Measurements from ENCODE around the gene SCAMP3. TPM values are rescaled to one million over a fixed set of nuclear protein-coding genes. Genes with fewer than 3 reads are reported as not detected.
"Not testable (repeated sequence)": the region's sequence is repeated elsewhere in the genome, so short reads cannot be mapped to it uniquely, and the experiment has no call there.

SCAMP3 gene
- polyA plus RNA-seq, 4 donors = 58.8 to 71.7 (median 63.7) TPM

DNA sequence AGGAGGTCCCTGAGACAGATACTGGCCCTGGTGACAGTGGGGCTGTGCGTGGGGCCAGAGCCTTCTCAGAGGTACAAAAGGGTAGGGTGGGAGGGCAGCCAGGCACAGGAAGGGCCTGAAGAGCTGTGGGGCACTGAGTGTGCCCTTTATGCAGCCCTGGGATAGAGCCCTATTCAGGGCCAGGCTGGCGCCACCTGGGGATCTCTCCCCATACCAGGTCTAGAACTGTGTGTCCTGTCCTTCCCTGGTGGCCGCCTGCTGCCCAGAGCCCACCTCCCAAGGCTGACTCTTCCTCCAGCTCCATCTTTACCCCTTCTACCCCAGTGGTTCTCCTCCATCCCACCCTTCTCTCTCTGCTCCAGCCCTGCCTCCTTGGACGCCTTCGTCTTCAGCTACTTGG, 28.7 kb downstream of the SCAMP3 start:
- DNase-seq (ENCODE audit: low read depth in 4 of 4, low spot score in 2 of 4) = not testable (repeated sequence)

DNA sequence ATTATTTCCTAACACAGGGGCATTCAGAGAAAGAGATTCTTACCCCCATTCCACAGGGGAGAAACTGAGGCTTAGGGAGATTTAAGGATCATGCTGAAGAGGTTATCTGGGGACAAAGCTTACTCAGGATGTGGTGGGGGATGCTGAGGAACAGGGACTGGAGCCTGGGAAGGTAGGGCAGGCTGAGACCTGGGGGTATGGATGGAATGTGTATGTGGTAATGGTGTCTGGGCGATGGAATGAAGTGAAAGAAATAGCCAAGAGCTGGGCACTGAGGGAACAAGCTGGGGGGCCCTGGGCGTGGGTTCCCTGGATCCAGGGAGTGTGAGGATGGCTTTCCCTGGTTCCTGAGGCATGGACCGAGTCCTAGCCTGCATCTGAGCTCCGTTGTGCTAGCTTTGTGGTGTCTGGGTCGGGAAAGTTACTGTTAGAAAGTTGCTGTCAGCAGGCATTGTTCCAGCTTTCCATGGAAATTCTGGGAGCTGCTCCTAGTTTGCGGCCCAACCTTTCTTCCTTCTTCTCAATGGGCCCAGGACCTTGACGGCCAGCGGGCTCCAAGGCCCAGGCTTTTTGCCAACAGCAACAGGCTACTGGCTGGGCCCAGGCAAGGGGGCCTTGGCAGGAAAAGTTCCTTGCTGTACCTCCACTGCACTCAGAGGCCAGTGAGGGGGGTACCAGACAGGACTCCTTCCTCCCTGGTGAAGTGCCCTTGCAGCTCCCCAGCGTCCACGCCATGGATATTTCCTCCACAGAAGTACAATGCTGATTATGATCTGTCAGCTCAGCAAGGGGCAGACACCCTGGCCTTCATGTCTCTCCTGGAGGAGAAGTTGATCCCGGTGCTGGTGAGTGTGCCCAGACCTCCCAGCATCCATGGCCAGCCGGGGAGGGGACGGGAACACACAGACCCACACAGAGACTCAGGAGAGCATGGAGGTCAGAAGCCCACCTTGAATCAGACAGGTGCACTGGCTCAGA, 29.9 kb downstream of the SCAMP3 start:
- not testable (repeated sequence) for DNase-seq (ENCODE audit: low read depth in 4 of 4, low spot score in 2 of 4)

DNA sequence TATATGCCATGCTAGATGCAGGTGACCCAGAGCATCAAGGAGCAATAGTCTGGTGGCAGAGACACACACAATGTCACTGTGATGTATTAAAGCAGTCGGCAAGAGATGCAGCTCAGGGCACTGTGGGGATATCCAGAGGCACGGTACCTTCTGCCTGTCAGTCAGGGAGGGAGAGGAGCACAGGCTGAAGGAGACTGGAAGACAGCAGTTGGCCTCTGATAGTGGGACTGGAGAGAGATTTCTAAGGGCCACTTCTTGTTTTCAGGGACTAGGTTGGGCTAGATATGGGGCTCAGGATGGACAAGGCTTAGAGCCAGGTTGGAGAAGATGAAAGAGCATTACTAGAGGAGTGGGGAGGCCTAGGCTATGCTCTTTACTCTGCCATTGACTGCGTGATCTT, 30.9 kb downstream of the SCAMP3 start:
- not testable (repeated sequence) for DNase-seq (ENCODE audit: low read depth in 4 of 4, low spot score in 2 of 4)

DNA sequence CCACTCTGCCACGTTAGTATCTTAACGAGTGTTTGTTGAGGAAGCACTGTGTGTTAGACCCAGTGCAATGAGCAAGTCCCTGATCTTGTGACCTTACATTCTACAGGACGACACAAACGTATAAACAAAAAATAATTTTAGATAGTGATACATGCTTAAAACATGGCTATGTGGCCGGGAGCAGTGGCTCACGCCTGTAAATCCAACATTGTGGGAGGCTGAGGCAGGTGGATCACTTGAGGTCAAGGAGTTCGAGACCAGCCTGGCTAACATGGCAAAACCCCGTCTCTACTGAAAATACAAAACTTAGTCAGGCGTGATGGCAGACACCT, 34.1 kb downstream of the SCAMP3 start:
- DNase-seq (ENCODE audit: low read depth in 4 of 4, low spot score in 2 of 4) = no peak

DNA sequence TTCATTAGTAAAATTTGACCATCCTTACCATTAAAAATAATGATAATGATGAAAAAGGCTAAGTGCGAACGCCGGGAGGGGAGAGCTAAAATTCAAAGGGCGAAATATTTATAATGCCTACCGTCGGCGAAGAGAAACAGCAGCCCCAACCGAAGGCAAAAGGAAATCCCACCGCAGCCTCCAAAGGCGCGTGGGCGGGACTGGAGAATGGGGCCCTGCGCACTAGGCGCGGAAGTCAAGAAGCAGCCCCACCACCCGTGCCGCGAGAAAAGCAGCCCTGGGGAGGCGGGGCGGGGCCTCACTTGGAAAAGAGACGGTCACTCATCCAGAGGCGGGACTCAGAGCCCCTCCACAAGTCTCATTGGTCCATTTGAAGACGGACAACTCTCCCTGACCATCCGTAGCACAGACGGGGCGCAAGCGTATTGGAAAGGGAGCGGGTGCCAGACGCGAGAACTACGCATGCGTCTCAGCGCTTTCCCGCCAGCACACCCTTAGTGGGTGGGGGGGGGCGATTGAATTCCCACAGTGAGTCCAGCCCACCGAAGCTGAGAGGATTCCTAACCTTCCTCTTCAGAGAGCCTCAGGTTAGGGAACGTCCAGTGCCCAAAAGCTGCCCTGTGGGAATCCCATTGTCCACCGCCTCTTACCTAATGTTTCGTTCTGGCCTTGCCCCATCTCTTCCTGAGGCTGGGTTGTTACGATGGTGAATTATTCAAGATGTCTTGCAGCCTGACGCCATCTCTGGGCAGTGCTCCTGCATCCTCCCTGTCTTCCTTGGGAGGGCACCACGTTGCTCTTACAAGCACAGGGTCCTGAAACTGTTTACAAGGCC, 34.7 kb downstream of the SCAMP3 start:
- peak; percentile 97 to 100 (median 98) for DNase-seq (ENCODE audit: low read depth in 4 of 4, low spot score in 2 of 4)

DNA sequence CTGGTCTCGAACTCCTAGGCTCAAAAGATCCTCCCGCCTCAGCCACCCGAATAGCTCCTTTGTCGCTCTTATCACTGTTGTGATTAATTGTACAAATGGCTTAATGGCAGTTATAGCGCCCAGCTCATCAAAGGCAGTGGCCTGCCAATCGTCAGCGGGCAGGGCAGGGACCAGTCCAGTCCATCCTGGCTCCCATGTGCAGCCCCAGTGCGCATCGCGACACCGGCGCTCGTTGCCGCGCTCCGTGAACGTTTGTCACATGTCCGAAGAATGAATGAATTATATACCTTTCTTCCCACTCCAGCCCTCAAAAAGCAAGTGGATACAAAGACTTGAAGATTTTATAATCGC, 35.3 kb downstream of the SCAMP3 start:
- DNase-seq (ENCODE audit: low read depth in 4 of 4, low spot score in 2 of 4) = no peak

DNA sequence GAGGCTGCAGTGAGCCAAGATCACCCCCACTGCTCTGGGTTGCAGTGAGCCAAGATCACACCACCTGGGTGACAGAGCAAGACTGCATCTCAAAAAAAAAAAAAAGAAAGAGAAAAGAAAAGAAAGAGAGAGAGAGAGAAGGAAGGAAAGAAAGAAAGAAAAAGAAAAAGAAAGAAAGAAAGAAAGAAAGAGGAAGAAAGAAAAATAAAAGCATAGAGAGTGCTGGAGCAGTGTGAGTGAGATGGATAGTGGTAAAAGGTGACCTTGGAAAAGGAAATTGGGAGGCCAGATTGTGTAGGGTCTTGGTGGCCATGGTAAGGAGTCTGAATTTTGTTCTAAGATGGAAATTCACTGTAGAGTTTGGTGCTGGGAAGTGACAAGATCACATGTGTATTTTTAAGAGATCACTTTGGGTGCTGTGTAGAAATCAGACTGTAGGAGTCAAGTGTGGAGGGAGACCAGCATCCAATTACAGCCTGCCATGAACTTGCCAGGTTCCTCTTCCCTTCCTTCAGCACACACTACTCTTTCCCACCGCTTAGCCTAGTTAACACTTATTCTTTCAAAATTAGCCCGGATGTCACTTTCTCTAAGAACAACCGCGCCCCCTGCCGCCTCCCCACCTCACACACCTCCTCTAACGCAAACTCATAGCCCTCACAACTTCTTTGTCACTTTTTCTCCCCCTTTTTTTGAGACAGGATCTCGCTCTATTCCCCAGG, 35.8 kb downstream of the SCAMP3 start:
- no peak for DNase-seq (ENCODE audit: low read depth in 4 of 4, low spot score in 2 of 4)

DNA sequence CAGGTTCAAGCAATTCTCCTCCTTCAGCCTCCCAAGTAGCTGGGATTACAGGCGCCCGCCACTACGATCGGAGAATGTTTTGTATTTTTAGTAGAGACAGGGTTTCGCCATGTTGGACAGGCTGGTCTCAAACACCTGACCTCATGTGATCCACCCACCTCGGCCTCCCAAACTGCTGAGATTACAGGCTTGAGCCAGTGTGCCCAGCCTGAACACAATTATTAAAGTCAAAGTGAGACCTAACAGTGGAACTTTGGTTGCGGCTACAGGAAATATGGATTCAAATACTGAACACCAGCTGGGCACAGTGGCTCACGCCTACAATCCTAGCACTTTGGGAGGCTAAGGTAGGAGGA, 36.8 kb downstream of the SCAMP3 start:
- DNase-seq (ENCODE audit: low read depth in 4 of 4, low spot score in 2 of 4) = not testable (repeated sequence)

DNA sequence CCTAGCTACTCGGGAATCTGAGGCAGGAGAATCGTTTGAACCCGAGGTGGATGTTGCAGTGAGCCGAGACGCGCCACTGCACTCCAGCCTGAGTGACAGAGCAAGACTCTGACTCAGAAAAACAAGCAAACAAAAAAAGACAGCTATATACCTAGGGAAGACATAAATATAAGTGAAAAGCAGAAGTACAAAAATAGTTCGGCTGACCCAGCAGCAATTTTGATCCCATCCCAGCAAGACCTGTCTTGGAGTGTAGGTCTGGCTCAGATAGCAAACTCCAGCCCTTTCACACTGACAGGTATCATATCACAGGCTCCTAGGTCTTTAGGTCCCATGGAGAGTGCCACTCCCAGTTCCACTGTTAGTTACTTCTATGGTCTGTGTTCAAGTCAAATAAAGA, 39.1 kb downstream of the SCAMP3 start:
- DNase-seq (ENCODE audit: low read depth in 4 of 4, low spot score in 2 of 4) = no peak

DNA sequence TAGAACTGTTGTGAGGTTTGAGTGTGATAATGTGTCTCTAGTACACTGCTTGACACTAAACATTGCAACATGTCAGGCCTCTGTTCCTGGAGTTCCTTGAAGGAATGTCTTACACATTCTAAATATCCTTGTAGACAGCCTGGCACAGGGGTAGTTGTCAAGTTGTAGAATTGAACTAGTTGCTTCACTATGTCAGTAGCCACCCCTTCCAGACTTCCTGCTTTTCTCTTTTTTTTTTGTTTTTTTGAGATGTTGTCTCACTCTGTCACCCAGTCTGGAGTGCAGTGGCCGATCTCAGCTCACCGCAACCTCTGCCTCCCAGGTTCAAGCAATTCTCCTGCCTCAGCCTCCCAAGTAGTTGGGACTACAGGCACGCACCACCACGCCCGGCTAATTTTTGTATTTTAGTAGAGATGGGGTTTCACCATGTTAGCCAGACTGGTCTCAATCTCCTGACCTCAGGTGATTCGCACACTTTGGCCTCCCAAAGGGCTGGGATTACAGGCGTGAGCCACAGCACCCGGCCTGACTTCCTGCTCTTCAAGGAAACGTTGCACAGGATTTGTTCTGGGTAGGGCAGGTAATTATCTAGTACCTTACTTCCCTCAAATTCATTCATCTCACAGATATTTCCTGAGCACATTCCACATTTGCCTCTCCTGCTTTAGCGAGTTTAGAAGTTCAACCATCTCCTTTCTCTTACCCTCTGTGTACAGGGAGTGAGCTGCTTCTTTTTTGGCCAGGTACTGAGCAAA, 41.8 kb downstream of the SCAMP3 start:
- DNase-seq (ENCODE audit: low read depth in 4 of 4, low spot score in 2 of 4) = not testable (repeated sequence)

DNA sequence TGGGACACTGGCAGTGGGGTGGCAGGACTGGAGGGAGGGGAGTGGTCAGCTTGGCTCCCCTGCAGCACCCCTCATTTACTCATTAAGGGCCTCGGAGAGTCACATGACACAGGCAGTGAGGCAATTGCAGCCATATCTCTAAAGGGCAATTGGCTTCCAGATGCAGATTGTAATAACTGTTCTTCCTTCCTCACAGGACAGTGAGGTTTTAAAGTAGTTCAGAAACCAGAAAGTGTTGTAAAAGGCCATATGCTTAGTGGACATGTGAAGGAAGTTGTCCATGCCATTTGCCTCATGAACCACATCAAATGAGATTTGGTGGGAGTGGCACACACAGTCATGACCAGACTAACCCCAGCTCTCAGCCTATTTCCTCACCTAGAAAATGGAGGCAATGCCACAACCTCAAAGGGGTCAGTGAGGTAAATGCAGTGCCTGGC, 42.5 kb downstream of the SCAMP3 start:
- DNase-seq (ENCODE audit: low read depth in 4 of 4, low spot score in 2 of 4) = no peak

DNA sequence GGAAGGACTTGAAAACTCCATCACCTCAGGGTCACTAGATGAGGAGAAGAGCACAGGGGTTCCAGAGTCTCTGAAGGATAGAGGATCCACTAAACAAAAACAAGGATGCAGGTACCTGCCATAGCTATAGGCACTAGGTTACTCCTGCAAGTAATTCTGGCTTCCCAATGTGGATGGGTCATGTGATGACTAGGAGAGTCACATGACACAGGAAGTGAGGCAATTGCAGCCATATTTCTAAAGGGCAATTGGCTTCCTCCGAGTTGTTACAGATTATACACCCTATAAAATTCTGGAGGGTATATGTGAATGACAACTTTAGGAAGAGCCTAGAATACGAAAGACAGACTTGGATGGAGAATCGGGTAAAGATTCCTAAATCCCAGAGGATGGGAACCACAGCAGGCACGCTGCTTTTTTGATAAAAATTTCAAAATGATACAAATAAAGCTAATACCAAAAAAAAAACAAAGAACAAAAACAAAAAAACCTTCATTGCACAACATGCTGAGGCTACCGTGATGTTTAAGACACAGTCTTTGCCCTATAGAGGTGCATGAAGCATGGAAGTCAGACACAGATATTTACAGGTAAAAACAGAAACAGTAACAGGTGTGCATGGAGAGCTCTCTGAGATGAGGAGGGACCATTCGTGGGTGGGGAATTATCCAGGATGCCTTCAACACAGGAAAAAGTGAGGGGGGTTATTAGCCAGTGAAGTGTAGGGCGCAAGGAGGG, 43.1 kb downstream of the SCAMP3 start:
- DNase-seq (ENCODE audit: low read depth in 4 of 4, low spot score in 2 of 4) = peak in 1 of 4 donors; percentile 50

DNA sequence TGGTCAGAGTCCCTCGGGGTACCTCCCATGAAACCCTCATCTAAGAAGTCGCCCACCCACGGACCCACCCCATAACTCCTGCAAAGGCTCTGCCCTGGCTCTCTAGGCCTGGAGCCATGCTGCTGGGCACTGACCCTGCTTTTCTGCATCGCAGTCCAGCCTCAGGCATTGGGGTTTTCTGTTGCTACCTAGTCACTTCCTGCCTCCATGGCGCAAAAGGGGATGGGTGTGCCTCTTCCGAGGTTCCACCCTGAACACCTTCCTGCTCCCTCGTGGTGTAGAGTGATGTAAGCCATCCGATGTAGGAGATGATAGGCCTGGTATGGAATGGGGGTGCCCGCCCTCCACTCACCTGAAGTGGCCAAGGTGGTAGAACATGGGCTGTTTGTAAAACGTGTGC, 47.5 kb downstream of the SCAMP3 start:
- DNase-seq (ENCODE audit: low read depth in 4 of 4, low spot score in 2 of 4) = not testable (repeated sequence)

DNA sequence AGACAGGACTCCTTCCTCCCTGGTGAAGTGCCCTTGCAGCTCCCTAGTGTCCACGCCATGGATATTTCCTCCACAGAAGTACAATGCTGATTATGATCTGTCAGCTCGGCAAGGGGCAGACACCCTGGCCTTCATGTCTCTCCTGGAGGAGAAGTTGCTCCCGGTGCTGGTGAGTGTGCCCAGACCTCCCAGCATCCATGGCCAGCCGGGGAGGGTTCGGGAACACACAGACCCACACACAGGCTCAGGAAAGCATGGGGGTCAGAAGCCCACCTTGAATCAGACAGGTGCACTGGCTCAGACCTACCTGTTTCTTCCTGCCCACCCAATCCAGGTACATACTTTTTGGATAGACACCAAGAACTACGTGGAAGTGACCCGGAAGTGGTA, 50.1 kb downstream of the SCAMP3 start:
- DNase-seq (ENCODE audit: low read depth in 4 of 4, low spot score in 2 of 4) = not testable (repeated sequence)

DNA sequence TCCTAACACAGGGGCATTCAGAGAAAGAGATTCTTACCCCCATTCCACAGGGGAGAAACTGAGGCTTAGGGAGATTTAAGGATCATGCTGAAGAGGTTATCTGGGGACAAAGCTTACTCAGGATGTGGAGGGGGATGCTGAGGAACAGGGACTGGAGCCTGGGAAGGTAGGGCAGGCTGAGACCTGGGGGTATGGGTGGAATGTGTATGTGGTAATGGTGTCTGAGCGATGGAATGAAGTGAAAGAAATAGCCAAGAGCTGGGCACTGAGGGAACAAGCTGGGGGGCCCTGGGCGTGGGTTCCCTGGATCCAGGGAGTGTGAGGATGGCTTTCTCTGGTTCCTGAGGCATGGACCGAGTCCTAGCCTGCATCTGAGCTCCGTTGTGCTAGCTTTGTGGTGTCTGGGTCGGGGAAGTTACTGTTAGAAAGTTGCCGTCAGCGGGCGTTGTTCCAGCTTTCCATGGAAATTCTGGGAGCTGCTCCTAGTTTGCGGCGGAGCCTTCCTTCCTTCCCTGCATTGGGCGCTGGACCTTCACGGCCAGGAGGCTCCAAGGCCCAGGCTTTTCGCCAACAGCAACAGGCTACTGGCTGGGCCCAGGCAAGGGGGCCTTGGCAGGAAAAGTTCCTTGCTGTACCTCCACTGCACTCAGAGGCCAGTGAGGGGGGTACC, 50.6 kb downstream of the SCAMP3 start:
- DNase-seq (ENCODE audit: low read depth in 4 of 4, low spot score in 2 of 4) = not testable (repeated sequence)

DNA sequence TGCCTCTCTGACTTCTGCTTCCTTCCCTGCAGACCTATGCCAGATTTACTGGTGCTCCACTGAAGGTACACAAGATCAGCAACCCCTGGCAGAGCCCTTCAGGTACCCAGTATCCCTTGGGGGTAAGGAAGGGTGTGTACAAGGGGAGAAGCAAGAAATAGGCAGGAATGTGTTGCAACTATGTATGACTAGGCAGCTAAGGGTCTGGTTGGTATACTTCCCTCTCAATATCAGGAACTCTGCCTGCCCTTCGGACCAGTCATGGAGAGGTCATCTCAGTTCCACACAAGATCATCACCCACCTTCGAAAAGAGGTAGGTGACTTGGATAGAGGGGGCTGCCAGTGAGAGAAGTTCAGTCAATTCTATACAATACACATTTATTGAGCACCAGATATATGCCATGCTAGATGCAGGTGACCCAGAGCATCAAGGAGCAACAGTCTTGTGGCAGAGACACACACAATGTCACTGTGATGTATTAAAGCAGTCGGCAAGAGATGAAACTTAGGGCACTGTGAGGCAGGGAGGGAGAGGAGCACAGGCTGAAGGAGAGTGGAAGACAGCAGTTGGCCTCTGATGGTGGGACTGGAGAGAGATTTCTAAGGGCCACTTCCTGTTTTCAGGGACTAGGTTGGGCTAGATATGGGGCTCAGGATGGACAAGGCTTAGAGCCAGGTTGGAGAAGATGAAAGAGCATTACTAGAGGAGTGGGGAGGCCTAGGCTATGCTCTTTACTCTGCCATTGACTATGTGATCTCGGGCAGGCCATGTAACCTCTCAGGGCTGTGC, 51.7 kb downstream of the SCAMP3 start:
- DNase-seq (ENCODE audit: low read depth in 4 of 4, low spot score in 2 of 4) = no peak

DNA sequence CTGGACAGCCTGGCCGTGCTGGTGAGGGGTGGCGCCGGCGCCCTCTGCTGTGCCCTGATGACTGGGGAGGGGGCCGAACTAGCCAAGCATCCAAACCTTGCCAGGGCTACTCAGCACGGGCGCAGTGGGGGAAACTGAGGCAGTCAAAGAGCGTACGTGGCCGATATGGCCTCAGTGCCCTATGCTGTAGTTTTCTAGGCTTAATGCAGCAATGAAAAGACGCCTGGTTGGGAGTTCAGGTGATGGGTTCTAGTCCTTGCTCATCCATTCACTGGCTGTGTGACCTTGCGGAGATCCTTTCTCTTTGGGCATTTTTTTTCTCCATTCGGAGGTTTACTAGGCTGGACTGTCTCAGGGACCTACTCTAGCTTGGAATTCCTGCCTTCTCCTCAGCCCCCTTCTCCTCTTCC, 52.8 kb downstream of the SCAMP3 start:
- no peak for DNase-seq (ENCODE audit: low read depth in 4 of 4, low spot score in 2 of 4)

All from left renal cortex interstitium (tissue), 4 donors.